H1 (cell line): ENCODE measurements around the gene ALAS1. TPM values are rescaled to one million over a fixed set of nuclear protein-coding genes. Genes with fewer than 3 reads are reported as not detected.

ENCODE experiments used
- CTCF ChIA-PET: fragments of 300-600 bp; sonication (Branson Sonifier 250); formaldehyde crosslinking; loops from one replicate; lab custom pipeline; 2021; ENCODE audit not compliant: partially characterized antibody; lab: Charles Lee
- POLR2A ChIA-PET: fragments of 300-600 bp; sonication (Branson Sonifier 250); formaldehyde crosslinking; loops from one replicate; lab custom pipeline; 2021; ENCODE audit warnings: inconsistent platforms; ENCODE audit not compliant: partially characterized antibody; lab: Charles Lee
- DNase-seq, 2 experiments: peaks; one replicate each; pipeline versions ENCODE4 v3.0.0 to v3.0.0-alpha.2; 2010 to 2022; ENCODE audit warnings: low spot score in 2 of 2, low read depth in 1 of 2, mixed read lengths in 1 of 2
- FAIRE-seq: peaks from 2 replicates; lab custom pipeline; 2011; peaks lifted over from hg19 to GRCh38; lab: Jason Lieb, UNC
- H2AFZ ChIP-seq: 2 replicates; pipeline ENCODE4 v1.8.1; 2012; ENCODE audit warnings: low read length, inconsistent platforms
- H2AK5ac ChIP-seq: 2 replicates; pipeline ENCODE4 v1.6.1; 2013; ENCODE audit warnings: low read depth, low read length
- H2BK120ac ChIP-seq: replicated peaks from 2 replicates; pipeline ENCODE3; 2013; ENCODE audit warnings: low read depth, low read length, inconsistent platforms
- H2BK12ac ChIP-seq: 2 replicates; pipeline ENCODE4 v1.6.1; 2013; ENCODE audit warnings: low read depth, low read length
- H2BK15ac ChIP-seq: 2 replicates; pipeline ENCODE4 v1.6.1; 2013; ENCODE audit warnings: low read length
- H2BK20ac ChIP-seq: 2 replicates; pipeline ENCODE4 v1.6.1; 2013; ENCODE audit warnings: low read length
- H2BK5ac ChIP-seq: 2 replicates; pipeline ENCODE4 v1.6.1; 2013; ENCODE audit warnings: low read depth, low read length
- H3K14ac ChIP-seq: 2 replicates; pipeline ENCODE4 v1.6.1; 2013; ENCODE audit warnings: inconsistent platforms; ENCODE audit not compliant: insufficient read length
- H3K18ac ChIP-seq: 2 replicates; pipeline ENCODE4 v1.6.1; 2013; ENCODE audit warnings: low read length; ENCODE audit errors: extremely low read depth
- H3K23ac ChIP-seq: 2 replicates; pipeline ENCODE4 v1.6.1; 2013; ENCODE audit warnings: inconsistent platforms; ENCODE audit not compliant: insufficient read length
- H3K23me2 ChIP-seq: 2 replicates; pipeline ENCODE4 v1.6.1; 2013; ENCODE audit warnings: low read depth, low read length
- H3K27ac ChIP-seq: 2 replicates; pipeline ENCODE4 v1.6.1; 2011; ENCODE audit warnings: low read depth, low read length, inconsistent platforms
- H3K27me3 ChIP-seq, 4 experiments: replicated peaks in 1 of 4; 1 replicate in 1 of 4; 2 replicates in 3 of 4; pipeline versions ENCODE4 v1.6.1 to v1.8.1; 2011 to 2013; ENCODE audit warnings: low read length in 3 of 4, mild to moderate bottlenecking in 3 of 4, inconsistent platforms in 2 of 4, mixed read lengths in 2 of 4, moderate library complexity in 1 of 4; ENCODE audit not compliant: control insufficient read depth in 3 of 4, insufficient read depth in 3 of 4; ENCODE audit errors: extremely low read depth in 1 of 4
- H3K36me3 ChIP-seq, 4 experiments: 2 replicates each; pipeline versions ENCODE4 v1.6.1 to v1.8.1; 2011 to 2013; ENCODE audit warnings: mild to moderate bottlenecking in 4 of 4, low read length in 3 of 4, moderate library complexity in 2 of 4, control low read depth in 1 of 4, inconsistent platforms in 1 of 4; ENCODE audit not compliant: insufficient read depth in 4 of 4, control insufficient read depth in 2 of 4
- H3K4ac ChIP-seq: replicated peaks from 2 replicates; pipeline ENCODE3; 2013; ENCODE audit warnings: low read length, low read depth, mixed read lengths, inconsistent platforms; ENCODE audit not compliant: insufficient read length
- H3K4me1 ChIP-seq, 4 experiments: replicated peaks in 1 of 4; 1 replicate in 1 of 4; 2 replicates in 3 of 4; pipeline versions ENCODE4 v1.6.1 to v1.8.1; 2011 to 2013; ENCODE audit warnings: low read length in 3 of 4, inconsistent platforms in 2 of 4, mixed read lengths in 1 of 4; ENCODE audit not compliant: insufficient read depth in 4 of 4, control insufficient read depth in 3 of 4
- H3K4me2 ChIP-seq, 2 experiments: 2 replicates each; pipeline versions ENCODE4 v1.6.1 to v1.8.1; 2011 to 2013; ENCODE audit warnings: low read depth in 2 of 2, low read length in 2 of 2, control low read depth in 1 of 2, inconsistent platforms in 1 of 2, mild to moderate bottlenecking in 1 of 2; ENCODE audit not compliant: insufficient read depth in 1 of 2
- H3K4me3 ChIP-seq, 4 experiments: fragments of 200-600, 300-600 bp in 1 of 4; sonication (generic), shearing (Covaris generic), sonication (Bioruptor Twin) in 1 of 4; 2 replicates each; pipeline versions ENCODE4 v1.5.1 to v1.8.1; 2011 to 2016; ENCODE audit warnings: low read length in 4 of 4, low read depth in 3 of 4, control low read depth in 2 of 4, inconsistent platforms in 2 of 4, mild to moderate bottlenecking in 2 of 4, mixed read lengths in 1 of 4, moderate library complexity in 1 of 4; ENCODE audit not compliant: insufficient read depth in 2 of 4; ENCODE audit errors: extremely low read depth in 1 of 4
- H3K56ac ChIP-seq: replicated peaks from 2 replicates; pipeline ENCODE3; 2013; ENCODE audit warnings: low read depth, mild to moderate bottlenecking, mixed read lengths, low read length, inconsistent platforms; ENCODE audit not compliant: insufficient read length
- H3K79me1 ChIP-seq: 2 replicates; pipeline ENCODE4 v1.6.1; 2013; ENCODE audit warnings: low read depth, low read length, control low read depth
- H3K79me2 ChIP-seq, 2 experiments: 2 replicates each; pipeline versions ENCODE4 v1.6.1 to v1.8.1; 2012 to 2013; ENCODE audit warnings: low read length in 2 of 2, mild to moderate bottlenecking in 2 of 2, inconsistent platforms in 1 of 2; ENCODE audit not compliant: insufficient read depth in 2 of 2, control insufficient read depth in 1 of 2
- H3K9ac ChIP-seq, 4 experiments: replicated peaks in 1 of 4; 1 replicate in 1 of 4; 2 replicates in 3 of 4; pipeline versions ENCODE4 v1.6.1 to v1.8.1; 2011 to 2013; ENCODE audit warnings: low read depth in 3 of 4, low read length in 3 of 4, control low read depth in 2 of 4, mild to moderate bottlenecking in 2 of 4, moderate library complexity in 2 of 4, inconsistent platforms in 1 of 4; ENCODE audit errors: extremely low read depth in 1 of 4
- H3K9me3 ChIP-seq, 2 experiments: 2 replicates each; pipeline versions ENCODE4 v1.6.1 to v1.8.1; 2012 to 2013; ENCODE audit warnings: mild to moderate bottlenecking in 2 of 2, moderate library complexity in 2 of 2, control low read depth in 1 of 2, inconsistent platforms in 1 of 2, low read depth in 1 of 2, low read length in 1 of 2, mixed read lengths in 1 of 2; ENCODE audit not compliant: insufficient read depth in 2 of 2
- H4K20me1 ChIP-seq, 2 experiments: replicated peaks in 1 of 2; 2 replicates each; pipeline versions ENCODE3 to v1.8.1; 2011 to 2013; ENCODE audit warnings: inconsistent platforms in 2 of 2, low read length in 2 of 2, mild to moderate bottlenecking in 1 of 2; ENCODE audit not compliant: insufficient read depth in 2 of 2, control insufficient read depth in 1 of 2
- H4K5ac ChIP-seq: 2 replicates; pipeline ENCODE4 v1.6.1; 2013; ENCODE audit warnings: low read length, low read depth, mixed read lengths, inconsistent platforms; ENCODE audit not compliant: insufficient read length
- H4K8ac ChIP-seq: 2 replicates; pipeline ENCODE4 v1.8.0; 2013; ENCODE audit warnings: mild to moderate bottlenecking, moderate library complexity, low read length, inconsistent platforms; ENCODE audit not compliant: insufficient read depth; ENCODE audit errors: extremely low read depth
- H4K91ac ChIP-seq: replicated peaks from 2 replicates; pipeline ENCODE3; 2013; ENCODE audit warnings: low read length, mixed read lengths, inconsistent platforms; ENCODE audit not compliant: insufficient read length
- CBX5 ChIP-seq: fragments of 300-800, 300-1000 bp; sonication (generic); IDR thresholded peaks from 2 replicates; pipeline ENCODE4 v1.7.1; 2016; ENCODE audit warnings: antibody characterized with exemption, low read length, low read depth
- RAD21 ChIP-seq, 2 experiments: IDR thresholded peaks in 1 of 2; conservative IDR thresholded peaks in 1 of 2; 2 replicates each; pipeline ENCODE4 v1.6.1; 2011; ENCODE audit warnings: low read depth in 2 of 2, low read length in 2 of 2, improper control_type of control experiment in 1 of 2, inconsistent platforms in 1 of 2, mild to moderate bottlenecking in 1 of 2, moderate library complexity in 1 of 2
- SP2 ChIP-seq: IDR thresholded peaks from 2 replicates; pipeline ENCODE4 v1.6.1; 2012; ENCODE audit warnings: mild to moderate bottlenecking, low read length, inconsistent platforms
- SP4 ChIP-seq: IDR thresholded peaks from 2 replicates; pipeline ENCODE4 v1.6.1; 2012; ENCODE audit warnings: low read length, inconsistent platforms
- TCF12 ChIP-seq: IDR thresholded peaks from 2 replicates; pipeline ENCODE4 v1.6.1; 2011; ENCODE audit warnings: low read depth, mild to moderate bottlenecking, low read length
- WGBS, 2 experiments: shearing (Covaris generic) in 1 of 2; methylation state at CpG; one replicate each; pipeline versions ENCODE4 v1.1.6 to v1.1.7; 2013 to 2015; ENCODE audit warnings: low lambda C conversion rate in 2 of 2, mixed read lengths in 2 of 2, inconsistent platforms in 1 of 2, low coverage in 1 of 2, missing lambda C conversion rate in 1 of 2; ENCODE audit not compliant: insufficient replicate concordance in 2 of 2, insufficient coverage in 1 of 2, insufficient read length in 1 of 2; ENCODE audit errors: extremely low coverage in 1 of 2, missing lambda C conversion rate in 1 of 2; 5-methylcytosine and 5-hydroxymethylcytosine counted together
- polyA plus RNA-seq, 7 experiments: library from polyadenylated mRNA; depleted of rRNA in 3 of 7; stranded (reverse) in 5 of 7; unstranded in 2 of 7; fragments of >200 nt in 5 of 7; fragments of 200-250 nt in 2 of 7; gene quantifications; 1 replicate in 5 of 7; 2 replicates in 1 of 7; 4 replicates in 1 of 7; pipeline versions ENCODE4 v1.2.1 to v1.2.3, GENCODE V29; 2011 to 2013; ENCODE audit warnings: missing spikeins in 2 of 7, mixed read lengths in 2 of 7
- total RNA-seq: library from RNA; stranded (reverse); fragmentation: NEBNext Ultra II Directional; extraction: Animal tissue kit (Norgen Biotek cat#: 25700); gene quantifications from 2 replicates; pipeline ENCODE4 v1.2.1, GENCODE V29; 2021
- TF ChIP-seq, protein P1 (sequence below): IDR thresholded peaks from 2 replicates; pipeline ENCODE4 v1.6.1; 2011; ENCODE audit warnings: low read depth, mild to moderate bottlenecking, low read length; ENCODE audit not compliant: insufficient read depth

The ALAS1 gene
- total and polyA plus RNA-seq, 2 of the 8 experiments (the other 6 are each of a cell fraction or from before 2014, with no cell fraction given): 45.9 to 84.4 TPM

DNA sequence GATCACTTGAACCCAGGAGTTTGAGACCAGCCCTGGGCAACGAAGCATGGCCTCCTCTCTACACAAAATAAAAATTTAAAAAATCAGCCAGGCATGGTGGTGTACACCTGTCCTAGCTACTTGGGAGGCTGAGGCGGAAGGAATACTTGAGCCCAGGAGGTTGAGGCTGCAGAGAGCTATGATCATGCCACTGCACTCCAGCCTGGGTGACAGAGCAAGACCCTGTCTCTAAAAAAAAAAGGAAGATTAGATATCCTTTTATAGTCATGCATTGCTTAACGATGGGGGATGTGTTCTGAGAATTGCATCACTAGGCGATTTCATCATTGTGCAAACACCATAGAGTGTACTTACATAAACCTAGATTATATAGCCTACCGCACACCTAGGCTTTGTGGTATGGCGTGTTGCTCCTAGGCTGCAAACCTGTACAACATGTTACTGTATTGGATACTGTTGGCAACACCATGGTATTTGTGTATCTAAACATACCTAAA lies 12.6 kb downstream of the ALAS1 start:
- Histone ChIP-seq H3K27ac (no peak overlapping the region), H2AK5ac (no peak overlapping the region), H3K9me3 (no peaks in the 10 kb centered on the region), H4K8ac (no peak overlapping the region), H2AFZ (no peak overlapping the region), H3K79me1 (no peaks in the 10 kb centered on the region), H3K18ac (no peak overlapping the region), H2BK120ac (no peak overlapping the region), H2BK5ac (no peak overlapping the region), H3K27me3 (no peaks in the 10 kb centered on the region), H4K20me1 (peaks cover 0 to 8% of the 10 kb centered on the region in 2 experiments), H3K36me3 (peaks cover 33 to 90% (median 77%) of the 10 kb centered on the region in 4 experiments), H3K79me2 (no peaks in the 10 kb centered on the region), H3K23ac (no peak overlapping the region), H3K23me2 (no peaks in the 10 kb centered on the region), H3K9ac (no peak overlapping the region), H4K5ac (no peak overlapping the region), H4K91ac (no peak overlapping the region), H3K56ac (no peak overlapping the region), H3K14ac (no peak overlapping the region), H2BK15ac (no peak overlapping the region), H3K4me1 (no peaks in the 10 kb centered on the region), H3K4me3 (no peak overlapping the region), H3K4ac (no peak overlapping the region), H2BK20ac (no peak overlapping the region), H2BK12ac (no peak overlapping the region), H3K4me2 (no peak overlapping the region)
- DNase-seq (no peak), FAIRE-seq (no peak)
- POLR2A ChIA-PET: interaction anchor here (0.5 to 1.2 kb wide), 2 partner anchors 67 to 216 kb away, joined by 3 read pairs; no protein-coding TSS in a partner anchor
- WGBS, 2 experiments: 89% methylated on average over 6 of the region's 6 CpGs; no CpG with 5 or more reads in 1 of the 2 experiments
- CTCF ChIA-PET: interaction anchor here (0.8 to 20.4 kb wide), 4 partner anchors 11 to 209 kb away, joined by 3 to 336 read pairs (median 28); partner anchors contain the start of gene TWF2
- TF ChIP-seq SP4 (no peak), SP2 (no peak), RAD21 (IDR thresholded peaks at IDR 0.05 in 1 of 2, conservative IDR thresholded peaks at IDR 0.05 in 1 of 2; ENCODE audit: low read depth in 2 of 2, low read length in 2 of 2) (no peak), CBX5 (no peak), TCF12 (no peak)
- TF ChIP-seq, protein P1, sequence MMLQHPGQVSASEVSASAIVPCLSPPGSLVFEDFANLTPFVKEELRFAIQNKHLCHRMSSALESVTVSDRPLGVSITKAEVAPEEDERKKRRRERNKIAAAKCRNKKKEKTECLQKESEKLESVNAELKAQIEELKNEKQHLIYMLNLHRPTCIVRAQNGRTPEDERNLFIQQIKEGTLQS: no peak
